ENCODE measurements around the gene BTLA. TPM values are rescaled to one million over a fixed set of nuclear protein-coding genes. Genes with fewer than 3 reads are reported as not detected.

BTLA gene
- total RNA-seq, 2 donors from 2014 or later: not detected

DNA sequence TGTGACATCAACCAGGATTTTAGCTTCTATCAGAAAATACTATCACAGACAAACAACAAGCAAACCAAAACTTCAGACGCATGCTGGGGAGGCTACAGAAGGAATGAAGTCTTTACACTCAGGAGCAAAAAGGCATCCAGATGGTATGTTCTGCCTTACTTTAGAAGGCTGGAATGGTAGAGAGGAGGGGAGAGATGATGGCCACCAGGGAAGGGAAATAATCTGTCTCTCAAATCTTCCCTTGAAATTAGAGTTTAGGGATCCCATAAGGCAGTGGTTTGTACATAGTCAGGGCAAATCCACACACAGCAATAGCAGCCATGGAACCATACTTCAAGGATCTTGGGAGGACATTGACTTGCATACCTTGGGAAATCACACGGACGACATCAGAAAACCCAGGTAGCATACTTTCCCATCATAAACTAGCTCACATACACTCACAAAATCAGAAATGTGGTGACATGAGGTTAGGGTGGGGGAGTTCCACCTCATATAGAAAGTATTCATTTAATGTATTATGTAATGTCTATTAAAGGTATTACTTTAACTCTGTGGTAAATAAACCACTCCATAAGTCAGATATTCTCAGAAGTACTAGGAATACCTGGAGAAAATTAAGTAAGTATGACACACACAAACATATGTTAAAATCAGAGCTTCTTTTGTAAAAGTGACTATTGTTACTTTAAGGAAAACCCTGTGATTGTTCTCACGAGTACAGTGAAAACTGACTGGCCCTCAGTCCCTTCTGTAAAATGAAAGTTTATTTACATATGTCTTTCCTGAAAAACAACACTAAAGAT is 9.4 kb downstream of the BTLA start:
- no peaks in the 10 kb centered on the region for H3K9me3 ChIP-seq (ENCODE audit: control insufficient read depth, low read length)
- Mint-ChIP-seq H3K27ac (no peak overlapping the region), H3K4me3 (no peak overlapping the region), H3K27me3 (ENCODE audit: insufficient read depth) (no peaks in the 10 kb centered on the region), H3K9me3 (peaks cover 11% of the 10 kb centered on the region), H3K36me3 (ENCODE audit: low read depth) (peaks cover 8% of the 10 kb centered on the region), H3K4me1 (no peaks in the 10 kb centered on the region)
- TF ChIP-seq, protein P1, sequence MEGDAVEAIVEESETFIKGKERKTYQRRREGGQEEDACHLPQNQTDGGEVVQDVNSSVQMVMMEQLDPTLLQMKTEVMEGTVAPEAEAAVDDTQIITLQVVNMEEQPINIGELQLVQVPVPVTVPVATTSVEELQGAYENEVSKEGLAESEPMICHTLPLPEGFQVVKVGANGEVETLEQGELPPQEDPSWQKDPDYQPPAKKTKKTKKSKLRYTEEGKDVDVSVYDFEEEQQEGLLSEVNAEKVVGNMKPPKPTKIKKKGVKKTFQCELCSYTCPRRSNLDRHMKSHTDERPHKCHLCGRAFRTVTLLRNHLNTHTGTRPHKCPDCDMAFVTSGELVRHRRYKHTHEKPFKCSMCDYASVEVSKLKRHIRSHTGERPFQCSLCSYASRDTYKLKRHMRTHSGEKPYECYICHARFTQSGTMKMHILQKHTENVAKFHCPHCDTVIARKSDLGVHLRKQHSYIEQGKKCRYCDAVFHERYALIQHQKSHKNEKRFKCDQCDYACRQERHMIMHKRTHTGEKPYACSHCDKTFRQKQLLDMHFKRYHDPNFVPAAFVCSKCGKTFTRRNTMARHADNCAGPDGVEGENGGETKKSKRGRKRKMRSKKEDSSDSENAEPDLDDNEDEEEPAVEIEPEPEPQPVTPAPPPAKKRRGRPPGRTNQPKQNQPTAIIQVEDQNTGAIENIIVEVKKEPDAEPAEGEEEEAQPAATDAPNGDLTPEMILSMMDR (conservative IDR thresholded peaks at IDR 0.05): no peak
- H3K36me3 ChIP-seq (ENCODE audit: control insufficient read depth, insufficient read depth, low read length): no peaks in the 10 kb centered on the region
- DNase-seq: no peak
- no peaks in the 10 kb centered on the region for H3K27me3 ChIP-seq (ENCODE audit: control insufficient read depth, insufficient read depth, low read length, poor library complexity, severe bottlenecking)
- no peaks in the 10 kb centered on the region for H3K4me1 ChIP-seq (ENCODE audit: control insufficient read depth, insufficient read depth, low read length)
- H3K27ac ChIP-seq (ENCODE audit: low read depth, low read length): no peak overlapping the region
- H3K9ac ChIP-seq (ENCODE audit: extremely low read depth, low read length, poor library complexity, severe bottlenecking): no peak overlapping the region
- H3K4me3 ChIP-seq (ENCODE audit: low read length): no peak overlapping the region
- WGBS, 2 experiments (ENCODE audit: insufficient coverage in 1 of 2, insufficient read length in 1 of 2): 97% methylated on average over 4 of the region's 4 CpGs; no CpG with 5 or more reads in 1 of the 2 experiments

- H3K36me3 ChIP-seq (ENCODE audit: control insufficient read depth, insufficient read depth, low read length): no peaks in the 10 kb centered on the region
- H3K4me1 ChIP-seq (ENCODE audit: control insufficient read depth, insufficient read depth, low read length): no peaks in the 10 kb centered on the region
- Mint-ChIP-seq H3K27ac (no peak overlapping the region), H3K9me3 (no peaks in the 10 kb centered on the region), H3K36me3 (ENCODE audit: low read depth) (no peaks in the 10 kb centered on the region), H3K27me3 (ENCODE audit: insufficient read depth) (no peaks in the 10 kb centered on the region), H3K4me1 (no peaks in the 10 kb centered on the region), H3K4me3 (no peak overlapping the region)
- no peak for DNase-seq
- H3K27me3 ChIP-seq (ENCODE audit: control insufficient read depth, insufficient read depth, low read length, poor library complexity, severe bottlenecking): no peaks in the 10 kb centered on the region
- WGBS, 2 experiments (ENCODE audit: insufficient coverage in 1 of 2, insufficient read length in 1 of 2): 90 to 96% methylated on average over 2 to 7 of the region's 7 CpGs
- no peaks in the 10 kb centered on the region for H3K9me3 ChIP-seq (ENCODE audit: control insufficient read depth, low read length)
- no peak overlapping the region for H3K4me3 ChIP-seq (ENCODE audit: low read length)
- TF ChIP-seq, protein P1 (conservative IDR thresholded peaks at IDR 0.05): no peak
- H3K9ac ChIP-seq (ENCODE audit: extremely low read depth, low read length, poor library complexity, severe bottlenecking): no peak overlapping the region
- H3K27ac ChIP-seq (ENCODE audit: low read depth, low read length): no peak overlapping the region
These were observed 12.3 kb downstream of the BTLA start for GRCh38 chr3:112486811-112487505.

- Mint-ChIP-seq H3K36me3 (ENCODE audit: low read depth) (peaks cover 4% of the 10 kb centered on the region), H3K27me3 (ENCODE audit: insufficient read depth) (no peaks in the 10 kb centered on the region), H3K4me3 (no peak overlapping the region), H3K4me1 (no peaks in the 10 kb centered on the region), H3K27ac (no peak overlapping the region), H3K9me3 (peaks cover 4% of the 10 kb centered on the region)
- TF ChIP-seq, protein P1 (conservative IDR thresholded peaks at IDR 0.05): no peak
- no peaks in the 10 kb centered on the region for H3K27me3 ChIP-seq (ENCODE audit: control insufficient read depth, insufficient read depth, low read length, poor library complexity, severe bottlenecking)
- H3K9me3 ChIP-seq (ENCODE audit: control insufficient read depth, low read length): no peaks in the 10 kb centered on the region
- no peak overlapping the region for H3K27ac ChIP-seq (ENCODE audit: low read depth, low read length)
- WGBS, 2 experiments (ENCODE audit: insufficient coverage in 1 of 2, insufficient read length in 1 of 2): 89 to 100% methylated on average over 2 to 4 of the region's 4 CpGs
- H3K36me3 ChIP-seq (ENCODE audit: control insufficient read depth, insufficient read depth, low read length): no peaks in the 10 kb centered on the region
- no peak overlapping the region for H3K9ac ChIP-seq (ENCODE audit: extremely low read depth, low read length, poor library complexity, severe bottlenecking)
- H3K4me1 ChIP-seq (ENCODE audit: control insufficient read depth, insufficient read depth, low read length): no peaks in the 10 kb centered on the region
- no peak for DNase-seq
- no peak overlapping the region for H3K4me3 ChIP-seq (ENCODE audit: low read length)
These were observed 14.9 kb downstream of the BTLA start for GRCh38 chr3:112484352-112484751.

All from endodermal cell (in vitro differentiated cells).